ENCODE results near the gene SEMA5A. TPM values are rescaled to one million over a fixed set of nuclear protein-coding genes. Genes with fewer than 3 reads are reported as not detected.

SEMA5A gene
- total and polyA plus RNA-seq, 2 of the 13 experiments (the other 11 are each of a cell fraction or from before 2014, with no cell fraction given): 0.01 TPM; not detected in 1

- TF ChIP-seq, protein P1, sequence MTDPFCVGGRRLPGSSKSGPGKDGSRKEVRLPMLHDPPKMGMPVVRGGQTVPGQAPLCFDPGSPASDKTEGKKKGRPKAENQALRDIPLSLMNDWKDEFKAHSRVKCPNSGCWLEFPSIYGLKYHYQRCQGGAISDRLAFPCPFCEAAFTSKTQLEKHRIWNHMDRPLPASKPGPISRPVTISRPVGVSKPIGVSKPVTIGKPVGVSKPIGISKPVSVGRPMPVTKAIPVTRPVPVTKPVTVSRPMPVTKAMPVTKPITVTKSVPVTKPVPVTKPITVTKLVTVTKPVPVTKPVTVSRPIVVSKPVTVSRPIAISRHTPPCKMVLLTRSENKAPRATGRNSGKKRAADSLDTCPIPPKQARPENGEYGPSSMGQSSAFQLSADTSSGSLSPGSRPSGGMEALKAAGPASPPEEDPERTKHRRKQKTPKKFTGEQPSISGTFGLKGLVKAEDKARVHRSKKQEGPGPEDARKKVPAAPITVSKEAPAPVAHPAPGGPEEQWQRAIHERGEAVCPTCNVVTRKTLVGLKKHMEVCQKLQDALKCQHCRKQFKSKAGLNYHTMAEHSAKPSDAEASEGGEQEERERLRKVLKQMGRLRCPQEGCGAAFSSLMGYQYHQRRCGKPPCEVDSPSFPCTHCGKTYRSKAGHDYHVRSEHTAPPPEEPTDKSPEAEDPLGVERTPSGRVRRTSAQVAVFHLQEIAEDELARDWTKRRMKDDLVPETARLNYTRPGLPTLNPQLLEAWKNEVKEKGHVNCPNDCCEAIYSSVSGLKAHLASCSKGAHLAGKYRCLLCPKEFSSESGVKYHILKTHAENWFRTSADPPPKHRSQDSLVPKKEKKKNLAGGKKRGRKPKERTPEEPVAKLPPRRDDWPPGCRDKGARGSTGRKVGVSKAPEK (CRISPR knock-in tag; IDR thresholded peaks at IDR 0.05; ENCODE audit: borderline replicate concordance): no peak
- TF ChIP-seq HMGXB3 (CRISPR knock-in tag; IDR thresholded peaks at IDR 0.05; ENCODE audit: borderline replicate concordance) (no peak), CAMTA2 (CRISPR knock-in tag; IDR thresholded peaks at IDR 0.05; ENCODE audit: borderline replicate concordance) (no peak), PHB2 (IDR thresholded peaks at IDR 0.05; ENCODE audit: partially characterized antibody) (no peak), SRY (CRISPR knock-in tag; IDR thresholded peaks at IDR 0.05) (no peak)
Measured at GRCh38 chr5:9209846-9210492, 335.9 kb downstream of the SEMA5A start (continued).
